Mesangial cell (primary cell): ENCODE results near the gene CCDC85B. TPM values are rescaled to one million over a fixed set of nuclear protein-coding genes. Genes with fewer than 3 reads are reported as not detected.

Experiments used
- total RNA-seq: library from RNA; depleted of rRNA; stranded (reverse); fragments of >200 nt; gene quantifications from 2 replicates; pipeline ENCODE4 v1.2.3, GENCODE V29; 2015

CCDC85B gene
- total RNA-seq: 55.9 and 59.3 TPM in 2 replicates

DNA sequence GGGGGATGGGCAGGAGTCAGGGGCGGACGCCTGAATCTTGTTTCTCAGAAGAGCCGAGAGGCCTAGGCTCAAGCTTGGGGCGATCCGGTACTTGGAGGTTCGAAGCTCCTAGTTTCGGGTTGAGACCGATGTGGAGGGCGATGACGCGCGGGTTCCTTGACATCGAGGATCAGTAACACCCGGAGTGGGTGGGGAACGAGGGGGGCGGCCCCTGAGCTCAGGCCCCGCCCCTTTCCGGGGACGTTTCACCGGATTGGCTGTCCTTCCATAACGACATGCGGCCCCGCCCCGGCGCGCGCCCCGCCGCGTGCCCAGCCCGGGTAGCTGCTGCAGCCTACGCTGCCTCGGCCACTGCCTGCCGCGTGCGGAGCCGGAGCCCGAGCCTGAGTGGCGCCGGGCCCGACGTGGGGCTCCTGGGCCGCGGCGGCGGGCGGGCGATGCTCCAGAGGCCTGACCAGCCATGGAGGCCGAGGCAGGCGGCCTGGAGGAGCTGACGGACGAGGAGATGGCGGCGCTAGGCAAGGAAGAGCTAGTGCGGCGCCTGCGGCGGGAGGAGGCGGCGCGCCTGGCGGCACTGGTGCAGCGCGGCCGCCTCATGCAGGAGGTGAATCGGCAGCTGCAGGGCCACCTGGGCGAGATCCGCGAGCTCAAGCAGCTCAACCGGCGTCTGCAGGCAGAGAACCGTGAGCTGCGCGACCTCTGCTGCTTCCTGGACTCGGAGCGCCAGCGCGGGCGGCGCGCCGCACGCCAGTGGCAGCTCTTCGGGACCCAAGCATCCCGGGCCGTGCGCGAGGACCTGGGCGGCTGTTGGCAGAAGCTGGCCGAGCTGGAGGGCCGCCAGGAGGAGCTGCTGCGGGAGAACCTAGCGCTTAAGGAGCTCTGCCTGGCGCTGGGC, at the start of gene CCDC85B:
TSS of gene CCDC85B (plus strand) at position 350 of the 895 bp plus-strand sequence. CDS start at position 461, 111 bp downstream.

DNA sequence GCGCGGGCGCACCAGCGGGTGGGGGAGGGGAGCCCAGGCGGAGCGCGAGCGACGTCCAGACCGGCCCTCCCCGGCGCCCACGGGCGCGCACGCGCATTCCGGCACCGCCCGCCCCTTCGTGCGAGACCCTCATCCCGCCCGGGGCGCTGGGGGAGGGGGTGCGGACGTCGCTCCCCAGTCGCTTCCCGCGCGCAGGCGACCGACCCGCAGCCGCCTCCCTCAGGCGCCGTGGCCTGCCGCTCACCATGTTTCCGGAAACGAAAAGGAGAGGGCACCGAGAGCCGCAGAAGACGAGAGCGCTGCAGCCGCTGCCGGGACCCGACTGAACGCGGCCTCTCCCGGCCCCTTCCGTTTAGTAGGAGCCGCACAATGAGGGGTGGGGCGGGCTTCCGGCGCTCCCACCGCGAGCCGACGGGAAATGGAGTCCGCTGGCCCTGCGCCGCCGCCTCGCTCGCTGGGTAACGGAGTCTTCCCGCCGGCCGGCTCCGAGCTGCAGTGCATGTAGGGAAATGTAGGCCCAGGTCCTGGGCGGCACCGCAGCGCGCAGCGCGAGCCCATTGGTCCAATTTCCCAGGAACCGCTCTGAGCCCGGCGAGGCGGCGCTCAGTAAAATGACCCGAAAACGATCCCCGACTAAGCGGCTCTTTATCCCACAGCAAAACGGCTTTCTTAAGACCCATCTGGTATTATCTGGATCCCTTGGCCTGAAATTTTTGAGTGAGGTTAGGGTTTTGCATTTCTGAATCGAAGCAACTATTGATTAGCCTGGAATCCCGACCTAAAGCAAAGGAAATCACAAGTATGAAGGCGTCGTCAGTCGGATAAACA, 32.4 kb upstream of the CCDC85B start, which contains the start of gene CFL1:
TSS of gene CFL1 (minus strand) at position 328 of the 828 bp plus-strand sequence. CDS start at position 247, 81 bp downstream.

DNA sequence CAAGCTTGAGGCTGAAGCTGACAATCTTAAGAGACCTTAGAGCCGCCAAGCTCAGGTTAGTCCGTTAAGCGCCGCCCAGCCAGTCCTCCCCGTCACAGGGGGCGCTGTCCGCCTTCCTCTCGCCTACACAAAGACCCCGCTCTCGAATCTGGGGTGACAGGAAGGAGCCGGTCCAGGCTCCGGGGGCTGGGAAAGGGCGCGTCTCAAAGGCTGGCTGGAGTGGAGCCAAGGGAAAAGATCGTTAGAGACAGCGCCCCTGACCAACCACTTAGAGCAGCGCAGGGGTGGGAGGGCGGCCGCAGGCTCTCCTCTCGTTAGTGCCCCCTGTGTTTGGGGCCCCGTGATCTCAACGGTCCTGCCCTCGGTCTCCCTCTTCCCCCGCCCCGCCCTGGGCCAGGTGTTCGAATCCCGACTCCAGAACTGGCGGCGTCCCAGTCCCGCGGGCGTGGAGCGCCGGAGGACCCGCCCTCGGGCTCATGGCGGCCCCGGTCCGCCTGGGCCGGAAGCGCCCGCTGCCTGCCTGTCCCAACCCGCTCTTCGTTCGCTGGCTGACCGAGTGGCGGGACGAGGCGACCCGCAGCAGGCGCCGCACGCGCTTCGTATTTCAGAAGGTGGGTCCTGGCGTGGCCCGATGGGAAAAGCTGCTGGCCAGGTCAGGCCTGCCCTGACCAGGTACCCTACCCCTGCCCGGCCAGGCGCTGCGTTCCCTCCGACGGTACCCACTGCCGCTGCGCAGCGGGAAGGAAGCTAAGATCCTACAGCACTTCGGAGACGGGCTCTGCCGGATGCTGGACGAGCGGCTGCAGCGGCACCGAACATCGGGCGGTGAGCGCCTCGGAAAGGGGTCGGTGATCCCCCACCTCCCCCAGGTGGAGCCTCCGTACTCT, 30.0 kb upstream of the CCDC85B start, which contains the start of gene MUS81:
TSS of gene MUS81 (plus strand) at position 156 of the 887 bp plus-strand sequence. CDS start at position 477, 321 bp downstream.

DNA sequence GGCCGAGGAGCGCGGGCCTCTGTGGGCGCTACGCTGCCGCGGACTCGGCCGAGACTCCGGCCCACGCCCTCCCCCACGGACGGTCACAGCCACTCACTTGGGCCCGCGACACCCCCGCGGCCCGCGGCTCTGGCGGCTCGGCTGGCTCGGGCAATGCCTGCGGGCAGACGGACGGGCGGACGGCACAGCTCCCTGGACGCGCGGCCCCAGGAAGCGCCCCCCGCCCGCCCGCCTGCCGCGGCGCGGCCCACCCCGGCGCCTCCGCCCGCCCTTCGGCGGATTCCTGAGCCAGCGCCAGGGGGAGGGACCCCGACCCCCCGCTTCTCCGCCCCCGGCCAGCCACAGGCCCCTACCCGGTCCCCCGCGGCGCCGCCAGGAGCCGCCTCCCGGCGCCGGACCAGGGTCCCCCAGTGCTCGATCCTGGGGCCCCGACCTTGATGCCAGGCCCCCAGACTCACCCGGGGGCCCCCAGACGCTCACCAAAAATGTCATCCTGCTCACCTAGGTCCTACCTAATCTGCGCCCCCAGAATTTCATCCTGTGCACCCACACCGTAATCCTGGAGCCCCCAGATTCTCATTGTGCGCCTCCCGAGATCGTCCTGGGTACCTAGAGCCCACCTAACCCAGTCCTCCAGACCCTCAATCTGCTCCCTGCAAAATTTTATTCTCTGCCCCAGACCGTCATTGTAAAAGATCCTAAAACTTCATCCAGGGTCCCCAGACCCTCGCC, 17.7 kb upstream of the CCDC85B start, which contains the start of gene EFEMP2:
TSS of gene EFEMP2 (minus strand) at position 215 of the 732 bp plus-strand sequence. CDS start 446 bp downstream, outside the sequence.

DNA sequence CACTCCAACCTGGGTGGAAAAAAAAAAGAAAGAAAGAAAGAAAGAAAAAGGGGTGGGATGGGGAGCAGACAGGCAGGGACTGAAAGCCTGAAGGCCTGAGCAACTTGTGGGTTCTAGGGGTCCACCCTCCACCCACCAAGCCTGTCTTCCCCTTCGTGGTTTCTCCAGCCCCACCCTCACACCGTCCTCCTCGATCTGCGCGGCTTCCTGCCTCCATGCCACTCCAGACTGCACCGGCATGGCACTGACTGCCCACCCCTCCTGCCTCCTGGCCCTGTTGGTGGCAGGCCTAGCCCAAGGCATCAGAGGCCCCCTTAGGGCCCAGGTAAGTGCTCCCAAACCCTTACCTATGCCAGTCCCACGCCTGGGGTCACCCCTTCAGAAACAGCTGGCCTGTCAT, 10.9 kb upstream of the CCDC85B start, which contains the start of gene CTSW:
TSS of gene CTSW (plus strand) at position 221 of the 400 bp plus-strand sequence. CDS start at position 239, 18 bp downstream.

DNA sequence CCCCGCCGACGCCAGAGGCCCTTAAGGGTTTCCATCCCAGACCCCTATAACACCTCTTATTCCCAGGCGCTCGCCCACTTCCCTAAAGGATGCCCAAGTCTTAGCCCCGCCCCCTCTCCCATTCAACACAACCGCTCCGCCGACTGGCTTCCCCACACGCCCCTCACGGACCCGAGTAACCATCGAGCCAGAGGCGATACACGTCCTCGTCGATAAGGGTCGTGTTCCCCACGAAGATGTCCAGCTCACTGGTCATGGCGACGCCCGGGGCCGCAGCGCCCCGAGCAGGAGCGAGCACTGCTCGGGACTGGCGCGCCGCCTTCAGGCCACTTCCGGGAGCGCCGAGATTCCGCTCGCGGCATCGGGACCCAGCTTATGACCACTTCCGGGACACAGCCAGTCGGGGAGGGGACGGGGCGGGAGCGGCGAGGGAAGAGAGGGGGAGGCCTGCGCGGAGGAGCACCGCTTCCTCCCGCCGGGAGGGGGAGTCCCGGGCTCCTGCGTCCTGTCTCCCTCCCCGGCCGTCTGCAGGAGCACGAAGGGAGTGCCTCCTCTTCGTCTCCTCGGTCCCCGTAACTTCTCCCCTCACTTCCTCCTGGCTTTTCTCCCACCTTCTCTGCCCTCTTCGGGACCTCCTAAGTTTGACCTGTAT, 2.2 kb upstream of the CCDC85B start, which contains the start of gene FIBP:
TSS of gene FIBP (minus strand) at position 309 of the 652 bp plus-strand sequence. CDS start at position 256, 53 bp downstream.

DNA sequence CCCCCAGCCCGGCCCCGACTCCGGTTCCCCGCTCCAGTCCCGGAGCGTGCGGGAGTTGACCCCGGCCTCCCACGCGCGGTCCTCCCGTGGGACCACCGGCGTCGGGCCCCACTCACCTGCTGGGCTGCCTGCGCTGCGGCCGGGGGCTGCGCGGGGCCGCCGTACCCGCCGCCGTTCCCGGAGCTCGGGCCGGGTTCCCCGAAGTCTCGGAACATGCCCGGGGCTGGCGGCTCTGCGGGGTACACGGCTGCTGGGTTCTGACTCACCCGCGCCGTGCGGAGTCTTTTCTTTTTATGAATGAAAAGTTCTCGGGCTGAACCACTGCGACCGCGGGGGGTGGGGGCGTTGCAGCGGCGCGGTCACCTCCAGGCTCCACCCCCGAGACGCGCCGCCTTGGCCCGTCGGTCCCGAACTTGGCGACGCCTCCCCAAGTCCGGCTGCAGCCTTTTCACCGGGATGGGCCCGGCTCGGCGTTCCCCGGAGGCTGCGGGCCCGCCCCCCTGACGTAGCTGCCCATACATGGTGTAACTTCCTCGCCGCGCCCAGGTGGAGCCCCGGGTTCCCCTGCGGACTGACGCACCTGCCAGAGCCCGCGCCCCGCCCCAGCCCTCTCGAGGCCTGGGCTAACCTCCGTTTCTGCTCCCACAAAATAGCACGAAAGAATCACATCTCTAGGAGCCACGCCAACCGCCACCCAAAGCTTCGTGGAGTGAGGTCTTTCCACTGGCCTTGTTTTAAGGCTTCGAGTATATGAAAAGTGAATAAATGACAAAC, 9.8 kb downstream of the CCDC85B start, which contains the start of gene FOSL1:
TSS of gene FOSL1 (minus strand) at position 264 of the 774 bp plus-strand sequence. CDS start at position 215, 49 bp downstream.

DNA sequence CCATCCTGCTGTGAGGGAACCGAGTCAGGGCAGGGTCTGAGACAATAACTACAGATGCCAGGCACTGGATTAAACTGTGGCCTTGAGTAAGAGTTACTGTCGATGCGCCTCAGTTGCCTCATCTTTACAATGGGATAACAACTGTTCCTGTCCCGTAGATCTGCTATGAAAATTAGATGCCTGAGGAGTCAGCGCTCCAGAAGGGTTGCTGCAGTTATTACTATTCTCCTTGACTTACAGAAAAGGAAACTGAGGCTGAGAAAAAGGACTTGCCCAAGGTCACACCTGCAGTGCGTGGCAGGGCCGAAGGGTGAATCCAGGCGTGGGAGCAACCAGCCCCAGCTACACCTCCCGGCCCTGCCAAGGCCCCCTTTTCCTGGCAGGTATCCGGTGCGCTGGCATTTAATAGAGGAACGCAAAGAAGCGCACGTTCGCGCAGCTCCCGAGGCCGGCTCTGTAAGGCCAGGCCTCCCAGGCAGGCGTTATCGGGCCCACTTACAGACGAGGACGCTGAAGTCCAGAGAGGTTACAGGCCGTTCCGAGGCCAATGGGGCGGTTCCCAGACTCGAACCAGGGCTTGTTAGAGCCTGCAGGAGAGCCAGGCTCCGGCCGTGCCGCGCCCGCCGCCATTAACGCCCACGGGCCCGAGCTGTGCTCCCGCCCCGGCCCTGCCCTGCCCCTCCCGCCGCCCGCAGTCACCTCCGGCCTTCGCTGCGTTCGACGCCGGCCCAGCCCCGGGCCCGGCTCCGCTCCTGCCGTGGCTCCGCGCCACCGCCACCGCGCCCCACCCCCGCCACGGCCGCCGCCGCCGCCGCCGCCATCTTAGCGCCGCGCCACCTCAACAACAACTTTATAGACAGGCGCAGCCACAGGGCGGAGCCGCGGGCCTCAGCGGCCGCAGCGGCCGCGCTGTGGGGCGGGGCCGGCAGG, 28.0 kb downstream of the CCDC85B start, which contains the start of gene C11orf68:
TSS of gene C11orf68 (minus strand) at position 852 of the 930 bp plus-strand sequence. CDS start at position 821, 31 bp downstream.

DNA sequence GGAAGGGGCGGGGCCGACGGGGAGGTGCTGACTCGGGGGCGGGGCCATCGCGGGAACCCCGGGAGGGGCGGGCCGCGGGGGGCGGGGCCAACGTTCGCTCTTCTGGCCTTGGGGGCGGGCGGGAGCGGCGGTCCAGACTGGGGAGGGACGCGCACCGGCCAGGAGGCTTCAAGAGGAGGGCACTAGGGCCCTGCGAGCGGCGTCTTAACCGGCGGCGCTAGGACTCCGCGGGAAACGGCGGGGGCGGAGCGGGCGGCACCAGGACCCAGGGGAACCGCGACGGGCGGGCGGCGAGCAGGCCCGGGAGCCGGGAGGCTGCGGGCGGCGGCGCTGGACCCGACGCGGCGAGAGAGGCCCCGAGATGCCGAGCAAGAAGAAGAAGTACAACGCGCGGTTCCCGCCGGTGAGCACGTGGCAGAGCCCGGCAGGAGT, 28.7 kb downstream of the CCDC85B start, which contains the start of gene DRAP1:
TSS of gene DRAP1 (plus strand) at position 286 of the 432 bp plus-strand sequence. CDS start at position 362, 76 bp downstream.

Other genes starting within 250 kb of the CCDC85B start
- 57.8 and 74.3 TPM in 2 replicates for gene RELA, start 227.8 kb upstream of the CCDC85B start, total RNA-seq
- 46.8 and 47.7 TPM in 2 replicates for gene KAT5, start 178.4 kb upstream of the CCDC85B start, total RNA-seq
- gene RNASEH2C, start 169.9 kb upstream of the CCDC85B start, total RNA-seq: 20.2 and 48.9 TPM in 2 replicates
- 12.5 and 13.9 TPM in 2 replicates for gene AP5B1, start 109.7 kb upstream of the CCDC85B start, total RNA-seq
- gene OVOL1, start 103.6 kb upstream of the CCDC85B start, total RNA-seq: 0.51 TPM in 1 of 2 replicates, not detected in the other
- 0.89 TPM in 1 of 2 replicates, not detected in the other for gene SNX32, start 56.7 kb upstream of the CCDC85B start, total RNA-seq
- gene CFL1, start 32.5 kb upstream of the CCDC85B start, total RNA-seq: 1,341 and 2,316 TPM in 2 replicates
- 52.4 and 57.2 TPM in 2 replicates for gene MUS81, start 30.2 kb upstream of the CCDC85B start, total RNA-seq
- gene EFEMP2, start 17.9 kb upstream of the CCDC85B start, total RNA-seq: 77.6 and 161 TPM in 2 replicates
- gene CTSW, start 10.8 kb upstream of the CCDC85B start, total RNA-seq: 0.81 TPM in 1 of 2 replicates, not detected in the other
- gene FIBP, start 2.2 kb upstream of the CCDC85B start, total RNA-seq: 176 and 229 TPM in 2 replicates
- 19.8 and 147 TPM in 2 replicates for gene FOSL1, start 9.7 kb downstream of the CCDC85B start, total RNA-seq
- 25.6 and 28.8 TPM in 2 replicates for gene C11orf68, start 28.4 kb downstream of the CCDC85B start, total RNA-seq
- 104 and 182 TPM in 2 replicates for gene DRAP1, start 28.8 kb downstream of the CCDC85B start, total RNA-seq
- not detected in 2 replicates for gene TSGA10IP, start 54.8 kb downstream of the CCDC85B start, total RNA-seq
- 48.7 and 51.8 TPM in 2 replicates for gene SART1, start 71.1 kb downstream of the CCDC85B start, total RNA-seq
- gene EIF1AD, start 111.5 kb downstream of the CCDC85B start, total RNA-seq: 28.1 and 34.7 TPM in 2 replicates
- gene BANF1, start 111.8 kb downstream of the CCDC85B start, total RNA-seq: 70.9 and 118 TPM in 2 replicates
- gene CST6, start 121.3 kb downstream of the CCDC85B start, total RNA-seq: 2.4 and 18.0 TPM in 2 replicates
- gene CATSPER1, start 135.8 kb downstream of the CCDC85B start, total RNA-seq: 0.33 and 1.0 TPM in 2 replicates
- gene GAL3ST3, start 158.5 kb downstream of the CCDC85B start, total RNA-seq: 2.1 and 45.1 TPM in 2 replicates
- gene SF3B2, start 161.7 kb downstream of the CCDC85B start, total RNA-seq: 160 and 223 TPM in 2 replicates
- gene PACS1, start 179.6 kb downstream of the CCDC85B start, total RNA-seq: 50.5 and 67.8 TPM in 2 replicates